K562 (cell line): ENCODE data around the gene TDRD9.
"Not testable (repeated sequence)": the region's sequence is repeated elsewhere in the genome, so short reads cannot be mapped to it uniquely, and the experiment has no call there.

ENCODE experiments used
- BACH1 ChIP-seq: fragments of 200-800 bp; sonication (Bioruptor generic); IDR thresholded peaks from 2 replicates; pipeline ENCODE4 v1.6.1; 2016; ENCODE audit warnings: missing genetic modification characterization, missing compliant biosample characterization
- BRF2 ChIP-seq: IDR thresholded peaks from 3 replicates; pipeline ENCODE4 v1.6.1; 2011; ENCODE audit warnings: borderline replicate concordance, mild to moderate bottlenecking; ENCODE audit not compliant: insufficient read length, insufficient read depth
- FOXA1 ChIP-seq: fragments of 450-650 bp; IDR thresholded peaks from 2 replicates; pipeline ENCODE4 v1.6.1; 2016; ENCODE audit warnings: mild to moderate bottlenecking, borderline replicate concordance
- HMGXB4 ChIP-seq: sonication (generic); formaldehyde crosslinking; IDR thresholded peaks from 2 replicates; pipeline ENCODE4 v1.8.1; 2023; ENCODE audit warnings: mild to moderate bottlenecking, missing genetic modification reagents
- KLF1 ChIP-seq: fragments of 450-650 bp; IDR thresholded peaks from 2 replicates; pipeline ENCODE4 v1.6.1; 2016; ENCODE audit warnings: missing genetic modification characterization, missing compliant biosample characterization
- NCOR1 ChIP-seq: fragments of 450-650 bp; IDR thresholded peaks from 2 replicates; pipeline ENCODE4 v1.6.1; 2016; ENCODE audit warnings: mild to moderate bottlenecking, moderate library complexity
- RFX5 ChIP-seq: IDR thresholded peaks from 2 replicates; pipeline ENCODE4 v1.6.1; 2011; ENCODE audit warnings: low read depth, mild to moderate bottlenecking, improper control_type of control experiment, low read length
- SMARCE1 ChIP-seq: fragments of 450-650 bp; IDR thresholded peaks from 2 replicates; pipeline ENCODE4 v1.7.1; 2016; ENCODE audit warnings: mild to moderate bottlenecking
- TARDBP ChIP-seq: fragments of 450-650 bp; IDR thresholded peaks from 2 replicates; pipeline ENCODE4 v1.6.1; 2016
- TF ChIP-seq, protein P1 (sequence below), 3 experiments: IDR thresholded peaks in 2 of 3; conservative IDR thresholded peaks in 1 of 3; 2 replicates each; pipeline ENCODE4 v1.5.1; 2011 to 2012; ENCODE audit warnings: low read length in 3 of 3, mild to moderate bottlenecking in 3 of 3, control low read depth in 2 of 3, improper control_type of control experiment in 1 of 3, inconsistent platforms in 1 of 3, low read depth in 1 of 3, mixed read lengths in 1 of 3, moderate library complexity in 1 of 3; ENCODE audit not compliant: insufficient read depth in 2 of 3
- TF ChIP-seq, protein P2 (sequence below): sonication (generic); formaldehyde crosslinking; IDR thresholded peaks from 2 replicates; pipeline ENCODE4 v1.9.0; 2022; ENCODE audit warnings: mild to moderate bottlenecking, missing genetic modification reagents

- not testable (repeated sequence) for TF ChIP-seq SMARCE1; TARDBP; RFX5; FOXA1; NCOR1; BRF2; BACH1; KLF1 (tag); HMGXB4 (CRISPR knock-in tag)
- TF ChIP-seq, protein P1, sequence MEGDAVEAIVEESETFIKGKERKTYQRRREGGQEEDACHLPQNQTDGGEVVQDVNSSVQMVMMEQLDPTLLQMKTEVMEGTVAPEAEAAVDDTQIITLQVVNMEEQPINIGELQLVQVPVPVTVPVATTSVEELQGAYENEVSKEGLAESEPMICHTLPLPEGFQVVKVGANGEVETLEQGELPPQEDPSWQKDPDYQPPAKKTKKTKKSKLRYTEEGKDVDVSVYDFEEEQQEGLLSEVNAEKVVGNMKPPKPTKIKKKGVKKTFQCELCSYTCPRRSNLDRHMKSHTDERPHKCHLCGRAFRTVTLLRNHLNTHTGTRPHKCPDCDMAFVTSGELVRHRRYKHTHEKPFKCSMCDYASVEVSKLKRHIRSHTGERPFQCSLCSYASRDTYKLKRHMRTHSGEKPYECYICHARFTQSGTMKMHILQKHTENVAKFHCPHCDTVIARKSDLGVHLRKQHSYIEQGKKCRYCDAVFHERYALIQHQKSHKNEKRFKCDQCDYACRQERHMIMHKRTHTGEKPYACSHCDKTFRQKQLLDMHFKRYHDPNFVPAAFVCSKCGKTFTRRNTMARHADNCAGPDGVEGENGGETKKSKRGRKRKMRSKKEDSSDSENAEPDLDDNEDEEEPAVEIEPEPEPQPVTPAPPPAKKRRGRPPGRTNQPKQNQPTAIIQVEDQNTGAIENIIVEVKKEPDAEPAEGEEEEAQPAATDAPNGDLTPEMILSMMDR (IDR thresholded peaks at IDR 0.05 in 2 of 3, conservative IDR thresholded peaks at IDR 0.05 in 1 of 3; ENCODE audit: insufficient read depth in 2 of 3, low read depth in 1 of 3, low read length in 3 of 3): not testable (repeated sequence)
- TF ChIP-seq, protein P2, sequence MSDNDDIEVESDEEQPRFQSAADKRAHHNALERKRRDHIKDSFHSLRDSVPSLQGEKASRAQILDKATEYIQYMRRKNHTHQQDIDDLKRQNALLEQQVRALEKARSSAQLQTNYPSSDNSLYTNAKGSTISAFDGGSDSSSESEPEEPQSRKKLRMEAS (CRISPR knock-in tag): not testable (repeated sequence)
These were observed 6.4 kb upstream of the TDRD9 start for GRCh38 chr14:103921855-103922200.
